H9 (cell line): Measurements from ENCODE around the gene GHRL. TPM values are rescaled to one million over a fixed set of nuclear protein-coding genes. Genes with fewer than 3 reads are reported as not detected.

ENCODE experiments used
- DNase-seq: peaks from one replicate; pipeline ENCODE4 v3.0.0-alpha.2; 2017
- H2AFZ ChIP-seq: one replicate; pipeline ENCODE4 v1.6.1; 2013; ENCODE audit warnings: mild to moderate bottlenecking, low read length, control low read depth, moderate library complexity
- H2AK5ac ChIP-seq: 2 replicates; pipeline ENCODE4 v1.6.1; 2013; ENCODE audit warnings: low read length, control low read depth, mixed read lengths; ENCODE audit not compliant: insufficient read length
- H2BK120ac ChIP-seq: one replicate; pipeline ENCODE4 v1.6.1; 2013; ENCODE audit warnings: low read depth, mild to moderate bottlenecking, low read length, control low read depth, inconsistent platforms; ENCODE audit not compliant: poor library complexity, severe bottlenecking
- H2BK12ac ChIP-seq: 2 replicates; pipeline ENCODE4 v1.6.1; 2013; ENCODE audit warnings: low read length, control low read depth, mixed read lengths, low read depth; ENCODE audit not compliant: insufficient read length
- H2BK15ac ChIP-seq: 2 replicates; pipeline ENCODE4 v1.6.1; 2013; ENCODE audit warnings: low read depth, low read length, control low read depth
- H2BK20ac ChIP-seq: one replicate; pipeline ENCODE4 v1.6.1; 2013; ENCODE audit warnings: low read depth, mild to moderate bottlenecking, low read length, control low read depth, inconsistent platforms; ENCODE audit not compliant: poor library complexity, severe bottlenecking
- H2BK5ac ChIP-seq: 2 replicates; pipeline ENCODE4 v1.6.1; 2013; ENCODE audit warnings: low read length, control low read depth, mixed read lengths; ENCODE audit not compliant: insufficient read length
- H3K14ac ChIP-seq: 2 replicates; pipeline ENCODE4 v1.6.1; 2013; ENCODE audit warnings: low read length, control low read depth; ENCODE audit not compliant: insufficient read depth
- H3K18ac ChIP-seq: 2 replicates; pipeline ENCODE4 v1.6.1; 2013; ENCODE audit warnings: low read depth, mild to moderate bottlenecking, mixed read lengths, low read length, control low read depth; ENCODE audit not compliant: insufficient read length
- H3K23ac ChIP-seq: 2 replicates; pipeline ENCODE4 v1.6.1; 2013; ENCODE audit warnings: low read length, control low read depth, mixed read lengths, low read depth; ENCODE audit not compliant: insufficient read length
- H3K23me2 ChIP-seq: 2 replicates; pipeline ENCODE4 v1.6.1; 2013; ENCODE audit warnings: low read depth, mild to moderate bottlenecking, mixed read lengths, low read length, control low read depth; ENCODE audit not compliant: insufficient read length, poor library complexity, severe bottlenecking
- H3K27ac ChIP-seq: 2 replicates; pipeline ENCODE4 v1.5.1; 2013; ENCODE audit warnings: low read length, control low read depth, mixed read lengths, low read depth; ENCODE audit not compliant: insufficient read length
- H3K27me3 ChIP-seq: 2 replicates; pipeline ENCODE4 v1.6.1; 2013; ENCODE audit warnings: low read length, control low read depth, inconsistent platforms; ENCODE audit not compliant: insufficient read depth
- H3K4ac ChIP-seq: 2 replicates; pipeline ENCODE4 v1.6.1; 2013; ENCODE audit warnings: low read depth, mild to moderate bottlenecking, control low read depth, inconsistent platforms, low read length, moderate library complexity
- H3K4me1 ChIP-seq: 2 replicates; pipeline ENCODE4 v1.6.1; 2013; ENCODE audit warnings: low read length, control low read depth, inconsistent platforms; ENCODE audit not compliant: insufficient read depth
- H3K4me2 ChIP-seq: 2 replicates; pipeline ENCODE4 v1.6.1; 2013; ENCODE audit warnings: low read length, control low read depth, mixed read lengths; ENCODE audit not compliant: insufficient read length, insufficient read depth
- H3K56ac ChIP-seq: 2 replicates; pipeline ENCODE4 v1.6.1; 2013; ENCODE audit warnings: low read depth, mild to moderate bottlenecking, mixed read lengths, low read length, control low read depth; ENCODE audit not compliant: insufficient read length
- H3K79me1 ChIP-seq: 2 replicates; pipeline ENCODE4 v1.6.1; 2013; ENCODE audit warnings: low read depth, mild to moderate bottlenecking, moderate library complexity, low read length, control low read depth, inconsistent platforms; ENCODE audit not compliant: insufficient read depth, poor library complexity, severe bottlenecking
- H3K79me2 ChIP-seq: 2 replicates; pipeline ENCODE4 v1.6.1; 2013; ENCODE audit warnings: low read length, control low read depth, inconsistent platforms; ENCODE audit not compliant: insufficient read depth
- H3K9ac ChIP-seq: 2 replicates; pipeline ENCODE4 v1.6.1; 2013; ENCODE audit warnings: low read length, control low read depth, mixed read lengths; ENCODE audit not compliant: insufficient read length; ENCODE audit errors: extremely low read depth
- H3K9me3 ChIP-seq: one replicate; pipeline ENCODE4 v1.6.1; 2013; ENCODE audit warnings: low read depth, low read length, inconsistent platforms; ENCODE audit not compliant: control insufficient read depth
- H3T11ph ChIP-seq: one replicate; pipeline ENCODE4 v1.6.1; 2013; ENCODE audit warnings: mild to moderate bottlenecking, low read length, control low read depth, inconsistent platforms
- H4K20me1 ChIP-seq: one replicate; pipeline ENCODE4 v1.6.1; 2013; ENCODE audit not compliant: control insufficient read depth, insufficient read length, insufficient read depth
- H4K5ac ChIP-seq: 2 replicates; pipeline ENCODE4 v1.6.1; 2013; ENCODE audit warnings: low read depth, mild to moderate bottlenecking, mixed read lengths, low read length, control low read depth; ENCODE audit not compliant: insufficient read length
- H4K8ac ChIP-seq: replicated peaks from 2 replicates; pipeline ENCODE4 v1.6.1; 2013; ENCODE audit warnings: low read length, control low read depth, mixed read lengths, low read depth; ENCODE audit not compliant: insufficient read length
- H4K91ac ChIP-seq: 2 replicates; pipeline ENCODE4 v1.6.1; 2013; ENCODE audit warnings: low read depth, mild to moderate bottlenecking, moderate library complexity, mixed read lengths, low read length, control low read depth; ENCODE audit not compliant: insufficient read length
- H3K27ac Mint-ChIP-seq, 3 experiments: 2 replicates in 2 of 3; 3 replicates in 1 of 3; pipeline ENCODE4 v1.8.0; 2020 to 2021; ENCODE audit warnings: mixed read lengths in 3 of 3, mild to moderate bottlenecking in 1 of 3, moderate library complexity in 1 of 3
- H3K27me3 Mint-ChIP-seq: 2 replicates; pipeline ENCODE4 v1.8.0; 2021; ENCODE audit warnings: low read depth, mild to moderate bottlenecking, moderate library complexity, mixed read lengths
- H3K36me3 Mint-ChIP-seq, 3 experiments: 2 replicates in 2 of 3; 3 replicates in 1 of 3; pipeline ENCODE4 v1.8.0; 2020 to 2021; ENCODE audit warnings: low read depth in 3 of 3, mixed read lengths in 3 of 3; ENCODE audit not compliant: insufficient read depth in 1 of 3
- H3K4me1 Mint-ChIP-seq, 2 experiments: 2 replicates each; pipeline ENCODE4 v1.8.0; 2020; ENCODE audit warnings: mixed read lengths in 2 of 2
- H3K4me3 Mint-ChIP-seq, 2 experiments: 2 replicates in 1 of 2; 3 replicates in 1 of 2; pipeline ENCODE4 v1.8.0; 2020 to 2021; ENCODE audit warnings: mild to moderate bottlenecking in 2 of 2, mixed read lengths in 2 of 2, moderate library complexity in 1 of 2
- H3K9me3 Mint-ChIP-seq, 2 experiments: 2 replicates in 1 of 2; 3 replicates in 1 of 2; pipeline ENCODE4 v1.8.0; 2020; ENCODE audit warnings: mild to moderate bottlenecking in 2 of 2, mixed read lengths in 2 of 2, moderate library complexity in 1 of 2
- CTCF ChIP-seq: fragments of 200-600 bp; sonication (generic); conservative IDR thresholded peaks from 3 replicates; pipeline ENCODE4 v1.8.0; 2021; ENCODE audit warnings: antibody characterized with exemption, mild to moderate bottlenecking
- WGBS: extraction: QIAGEN DNeasy Blood & Tissue Kit; methylation state at CpG from one replicate; pipeline ENCODE4 v1.1.7; 2013; ENCODE audit warnings: missing lambda C conversion rate, low lambda C conversion rate, mixed read lengths; ENCODE audit not compliant: insufficient read length; ENCODE audit errors: extremely low coverage; 5-methylcytosine and 5-hydroxymethylcytosine counted together
- total RNA-seq: library from RNA; stranded (reverse); gene quantifications from 2 replicates; pipeline ENCODE4 v1.2.1, GENCODE V29; 2021

Gene GHRL
- total RNA-seq, 1 experiment from 2014 or later = 1.3 TPM

- H3K9me3 Mint-ChIP-seq = peaks cover 33 to 34% of the 10 kb centered on the region in 2 experiments
- peak overlapping the region in 2 of 3 experiments; percentile 73 to 77; a peak in 4 of 7 replicates for H3K27ac Mint-ChIP-seq
- Histone ChIP-seq H2BK20ac (no peak overlapping the region), H3K14ac (peak overlapping the region; percentile 51), H2BK15ac (no peak overlapping the region), H3K9ac (peak overlapping the region; percentile 74), H4K5ac (no peak overlapping the region), H2BK5ac (no peak overlapping the region), H4K20me1 (no peaks in the 10 kb centered on the region), H2BK120ac (no peak overlapping the region), H3K79me2 (peaks cover 11% of the 10 kb centered on the region; the same call in 1 of the 2 replicates), H3K23ac (no peak overlapping the region), H4K91ac (peak overlapping the region; percentile 7), H3K18ac (peak overlapping the region; percentile 22), H3K56ac (no peak overlapping the region), H3T11ph (no peak overlapping the region), H3K4me1 (peaks cover 3% of the 10 kb centered on the region; the same call in 1 of the 2 replicates), H3K4ac (no peak overlapping the region), H3K23me2 (peaks cover 13% of the 10 kb centered on the region), H4K8ac (no peak overlapping the region), H3K27me3 (no peaks in the 10 kb centered on the region), H2BK12ac (no peak overlapping the region), H3K79me1 (no peaks in the 10 kb centered on the region), H2AK5ac (no peak overlapping the region), H3K9me3 (no peaks in the 10 kb centered on the region), H3K27ac (no peak overlapping the region), H3K4me2 (peak overlapping the region; percentile 88), H2AFZ (no peak overlapping the region)
- peaks cover 17% of the 10 kb centered on the region for H3K27me3 Mint-ChIP-seq
- no CpG with 5 or more reads among the region's 32 CpGs for WGBS
- peak overlapping the region; percentile 83 to 94 for H3K4me3 Mint-ChIP-seq
- DNase-seq = peak; percentile 43
- H3K36me3 Mint-ChIP-seq = peaks cover 40 to 60% (median 49%) of the 10 kb centered on the region in 3 experiments
- no peak for TF ChIP-seq CTCF
- H3K4me1 Mint-ChIP-seq = peaks cover 24 to 26% of the 10 kb centered on the region in 2 experiments
Observed at GRCh38 chr3:10248984-10249748, 43.6 kb downstream of the GHRL start.
